GM12892 (cell line): ENCODE data around the gene RGS2.

Experiments
- POLR2A ChIP-seq: IDR thresholded peaks from 2 replicates; pipeline ENCODE4 v1.6.1; 2011; ENCODE audit warnings: low read depth, low read length, control low read depth
- POLR2AphosphoS5 ChIP-seq: IDR thresholded peaks from 2 replicates; pipeline ENCODE4 v1.6.1; 2011; ENCODE audit warnings: low read depth, low read length, control low read depth

GRCh38 chr1:192812420-192813209, 3.8 kb downstream of the RGS2 start:
- TF ChIP-seq POLR2A (no peak), POLR2AphosphoS5 (no peak)
